CMK (cell line): ENCODE data around the gene SETD5.

Source experiments
- DNase-seq: peaks from one replicate; pipeline ENCODE4 v3.0.0-alpha.2; 2010; ENCODE audit warnings: low read depth

The SETD5 gene

GRCh38 chr3:9514956-9515355, 117.5 kb downstream of the SETD5 start:
- DNase-seq: no peak

GRCh38 chr3:9525078-9525477, 127.7 kb downstream of the SETD5 start:
- no peak for DNase-seq
